Measurements from ENCODE around the gene BTBD9. TPM values are rescaled to one million over a fixed set of nuclear protein-coding genes. Genes with fewer than 3 reads are reported as not detected.

BTBD9 gene
- total RNA-seq, 2 experiments from 2014 or later: 6.2 to 6.4 TPM

DNA sequence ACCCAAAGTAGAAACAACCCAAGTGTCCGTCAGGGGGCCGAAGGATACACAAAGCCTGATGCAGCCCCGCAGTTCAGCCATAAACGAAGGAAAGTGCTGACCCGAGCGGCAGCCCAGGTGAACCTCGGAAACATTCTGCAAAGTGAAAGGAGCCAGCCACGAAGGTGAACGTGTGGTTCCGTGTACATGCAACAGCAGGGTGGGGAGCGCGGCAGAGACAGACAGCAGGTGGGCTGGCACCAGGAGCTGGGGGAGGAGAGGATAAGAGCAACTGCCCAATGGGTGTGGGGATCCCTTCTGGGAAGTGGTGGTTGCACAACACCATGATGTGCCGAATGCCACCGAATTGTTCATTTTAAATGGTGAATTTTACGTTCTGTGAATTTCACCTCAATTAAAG, 478.4 kb downstream of the BTBD9 start:
- Mint-ChIP-seq H3K27me3 (no peaks in the 10 kb centered on the region), H3K4me3 (no peak overlapping the region), H3K9me3 (no peaks in the 10 kb centered on the region), H3K4me1 (ENCODE audit: low read depth) (peaks cover 2% of the 10 kb centered on the region), H3K36me3 (ENCODE audit: low read depth) (peaks cover 6% of the 10 kb centered on the region), H3K27ac (no peak overlapping the region)
- CTCF ChIA-PET: no interaction called here
- POLR2A ChIA-PET: no interaction called here
- no peak for ATAC-seq
- TF ChIP-seq, protein P1, sequence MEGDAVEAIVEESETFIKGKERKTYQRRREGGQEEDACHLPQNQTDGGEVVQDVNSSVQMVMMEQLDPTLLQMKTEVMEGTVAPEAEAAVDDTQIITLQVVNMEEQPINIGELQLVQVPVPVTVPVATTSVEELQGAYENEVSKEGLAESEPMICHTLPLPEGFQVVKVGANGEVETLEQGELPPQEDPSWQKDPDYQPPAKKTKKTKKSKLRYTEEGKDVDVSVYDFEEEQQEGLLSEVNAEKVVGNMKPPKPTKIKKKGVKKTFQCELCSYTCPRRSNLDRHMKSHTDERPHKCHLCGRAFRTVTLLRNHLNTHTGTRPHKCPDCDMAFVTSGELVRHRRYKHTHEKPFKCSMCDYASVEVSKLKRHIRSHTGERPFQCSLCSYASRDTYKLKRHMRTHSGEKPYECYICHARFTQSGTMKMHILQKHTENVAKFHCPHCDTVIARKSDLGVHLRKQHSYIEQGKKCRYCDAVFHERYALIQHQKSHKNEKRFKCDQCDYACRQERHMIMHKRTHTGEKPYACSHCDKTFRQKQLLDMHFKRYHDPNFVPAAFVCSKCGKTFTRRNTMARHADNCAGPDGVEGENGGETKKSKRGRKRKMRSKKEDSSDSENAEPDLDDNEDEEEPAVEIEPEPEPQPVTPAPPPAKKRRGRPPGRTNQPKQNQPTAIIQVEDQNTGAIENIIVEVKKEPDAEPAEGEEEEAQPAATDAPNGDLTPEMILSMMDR (IDR thresholded peaks at IDR 0.05): no peak
- DNase-seq: no peak
- intact Hi-C loops (cut with micrococcal nuclease): no loop called here

DNA sequence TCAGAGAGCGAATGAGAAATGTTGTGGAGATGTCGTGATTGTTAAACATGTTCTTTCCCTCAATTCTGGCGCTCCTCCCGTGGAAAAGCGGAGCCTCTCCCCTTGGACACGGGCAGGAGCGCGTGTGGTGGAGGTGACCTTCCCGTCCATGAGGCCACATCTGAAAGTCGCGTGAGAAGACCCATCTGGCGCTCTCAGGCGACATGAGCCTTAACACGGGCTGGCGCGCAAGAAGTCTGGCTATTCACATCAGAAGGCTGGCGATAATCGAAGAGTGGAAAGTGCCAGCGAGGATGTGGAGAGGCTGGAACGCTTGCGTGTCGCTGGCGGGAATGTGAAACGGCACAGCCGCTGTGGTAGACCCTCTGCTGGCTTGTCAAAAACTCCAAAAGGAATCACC, 478.9 kb downstream of the BTBD9 start:
- no peaks in the 10 kb centered on the region for H3K27me3 Mint-ChIP-seq
- POLR2A ChIA-PET: no interaction called here

DNA sequence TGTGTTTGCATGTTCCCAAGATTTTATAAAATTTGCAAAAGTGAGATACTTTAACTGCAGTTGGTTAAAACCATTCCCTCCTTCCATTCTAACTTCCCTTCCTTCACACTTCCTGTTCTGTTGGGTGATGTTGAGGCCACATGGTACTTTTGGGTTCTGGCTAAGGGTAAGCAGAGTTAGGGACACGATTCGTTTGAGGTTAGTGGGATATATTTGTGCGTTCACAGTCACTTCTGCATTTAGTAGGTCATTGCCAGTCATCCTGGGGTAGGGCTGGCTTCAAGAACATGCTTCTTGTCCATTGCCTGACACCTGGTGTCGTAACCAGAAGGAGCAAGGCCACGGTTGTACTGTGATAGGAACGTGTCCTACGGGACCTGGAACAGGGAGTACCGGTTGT, 480.1 kb downstream of the BTBD9 start:
- ATAC-seq: no peak
- ChIA-PET CTCF (interaction anchor here (0.9 kb wide), 1 partner anchor 37 kb away, joined by 3 read pairs; no protein-coding TSS in a partner anchor), POLR2A (no interaction called here)
- Mint-ChIP-seq H3K4me3 (no peak overlapping the region), H3K4me1 (ENCODE audit: low read depth) (no peaks in the 10 kb centered on the region), H3K9me3 (no peaks in the 10 kb centered on the region), H3K36me3 (ENCODE audit: low read depth) (peaks cover 6% of the 10 kb centered on the region), H3K27ac (no peak overlapping the region), H3K27me3 (no peaks in the 10 kb centered on the region)
- no peak for DNase-seq
- TF ChIP-seq, protein P1 (IDR thresholded peaks at IDR 0.05): no peak
- intact Hi-C loops (cut with micrococcal nuclease): no loop called here

More for the DNA sequence above, 478.9 kb downstream of the BTBD9 start:
- intact Hi-C loops (cut with micrococcal nuclease): no loop called here
- H3K27ac Mint-ChIP-seq: no peak overlapping the region
- CTCF ChIA-PET: no interaction called here
- H3K36me3 Mint-ChIP-seq (ENCODE audit: low read depth): peaks cover 6% of the 10 kb centered on the region
- H3K4me1 Mint-ChIP-seq (ENCODE audit: low read depth): peaks cover 2% of the 10 kb centered on the region
- DNase-seq (no peak), ATAC-seq (no peak)
- H3K4me3 Mint-ChIP-seq: no peak overlapping the region
- no peaks in the 10 kb centered on the region for H3K9me3 Mint-ChIP-seq
- TF ChIP-seq, protein P1 (IDR thresholded peaks at IDR 0.05): no peak

DNA sequence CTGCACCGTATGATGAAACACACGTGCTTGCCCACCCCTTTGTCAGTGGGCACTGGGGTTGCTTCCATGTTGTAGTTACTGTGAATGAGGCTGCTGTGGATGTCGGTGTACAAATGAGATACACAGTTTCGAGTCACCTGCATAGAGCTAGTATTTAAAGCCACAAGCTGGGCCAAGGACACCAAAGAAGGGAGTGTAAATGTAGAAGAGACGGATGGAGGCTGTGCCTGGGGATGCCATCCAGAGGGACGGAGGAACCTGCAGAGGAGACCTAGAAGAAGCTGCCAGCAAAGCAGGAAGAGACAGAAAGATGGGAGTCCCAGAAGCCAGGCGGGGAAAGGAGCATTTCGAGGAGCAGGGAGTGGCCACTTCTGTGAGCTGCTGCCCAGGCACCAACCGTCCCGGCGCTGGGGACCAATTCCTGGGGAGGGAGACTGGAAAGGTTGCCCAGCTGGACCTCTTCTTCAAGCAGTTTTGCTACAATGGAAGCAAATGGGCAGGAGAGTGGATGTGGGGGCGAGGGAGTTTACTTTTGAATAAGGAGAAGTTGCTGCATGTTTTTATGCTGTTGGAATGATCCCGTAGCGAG, 480.9 kb downstream of the BTBD9 start:
- H3K9me3 Mint-ChIP-seq: no peaks in the 10 kb centered on the region
- CTCF ChIA-PET: interaction anchor here (0.9 kb wide), 1 partner anchor 38 kb away, joined by 3 read pairs; no protein-coding TSS in a partner anchor
- no peak overlapping the region for H3K4me3 Mint-ChIP-seq
- TF ChIP-seq, protein P1 (IDR thresholded peaks at IDR 0.05): no peak
- intact Hi-C loops (cut with micrococcal nuclease): no loop called here
- POLR2A ChIA-PET: no interaction called here
- no peaks in the 10 kb centered on the region for H3K27me3 Mint-ChIP-seq
- peaks cover 6% of the 10 kb centered on the region for H3K36me3 Mint-ChIP-seq (ENCODE audit: low read depth)
- DNase-seq: no peak
- H3K4me1 Mint-ChIP-seq (ENCODE audit: low read depth): no peaks in the 10 kb centered on the region
- ATAC-seq: no peak
- H3K27ac Mint-ChIP-seq: no peak overlapping the region

DNA sequence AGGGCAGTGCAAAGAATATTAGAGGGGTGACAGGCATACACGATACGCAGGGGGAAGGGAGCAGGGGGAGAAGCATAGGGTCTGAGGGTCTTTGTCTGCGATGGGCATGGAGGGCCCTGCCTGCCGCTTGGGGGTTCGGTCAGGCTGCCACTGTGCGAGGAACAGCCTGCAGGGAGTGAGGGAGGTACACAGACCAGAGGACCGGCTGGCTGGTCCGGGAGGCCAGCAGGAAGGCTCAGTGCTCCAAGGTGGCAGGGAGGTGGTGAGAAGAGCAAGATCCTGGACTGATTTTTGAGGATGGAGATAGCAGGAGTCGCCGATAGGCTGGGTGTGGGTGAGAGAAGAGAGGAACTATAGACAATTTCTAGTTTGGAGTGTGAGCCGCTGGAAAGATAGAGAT, 481.8 kb downstream of the BTBD9 start:
- ATAC-seq (no peak), DNase-seq (no peak)
- H3K36me3 Mint-ChIP-seq (ENCODE audit: low read depth): peaks cover 6% of the 10 kb centered on the region
- no peaks in the 10 kb centered on the region for H3K9me3 Mint-ChIP-seq
- H3K27ac Mint-ChIP-seq: no peak overlapping the region
- no peak overlapping the region for H3K4me3 Mint-ChIP-seq
- CTCF ChIA-PET: interaction anchor here (0.9 kb wide), 1 partner anchor 336 kb away, joined by 3 read pairs; no protein-coding TSS in a partner anchor
- intact Hi-C loops (cut with micrococcal nuclease): no loop called here
- H3K4me1 Mint-ChIP-seq (ENCODE audit: low read depth): no peaks in the 10 kb centered on the region
- POLR2A ChIA-PET: no interaction called here
- TF ChIP-seq, protein P1 (IDR thresholded peaks at IDR 0.05): no peak
- no peaks in the 10 kb centered on the region for H3K27me3 Mint-ChIP-seq
